GM12878 (cell line): ENCODE measurements around the gene DCAF15. TPM values are rescaled to one million over a fixed set of nuclear protein-coding genes. Genes with fewer than 3 reads are reported as not detected.

Experiments
- ATAC-seq: fragments of 200-7000 bp; cut with Tn5 transposase; 3 replicates; pipeline ENCODE4 v1.9.1; 2020; ENCODE audit warnings: mild to moderate bottlenecking, moderate library complexity
- BruUV-seq: library from RNA; stranded (reverse); fragments of 400-500 nt; replicated peaks from 2 replicates; lab custom pipeline; 2021; lab: Mats Ljungman, UMichigan
- CTCF ChIA-PET: fragments of 300-600 bp; sonication (Branson Sonifier 250); formaldehyde crosslinking; extraction: SDS; loops from one replicate; lab custom pipeline; 2021; ENCODE audit warnings: inconsistent platforms; lab: Yijun Ruan, JAX
- POLR2A ChIA-PET: fragments of 350-600 bp; formaldehyde crosslinking; extraction: SDS; loops from one replicate; lab custom pipeline; 2021; ENCODE audit warnings: inconsistent platforms; lab: Charles Lee
- RAD21 ChIA-PET: fragments of 300-600 bp; sonication (Branson Sonifier 250); formaldehyde crosslinking; loops from one replicate; lab custom pipeline; 2023; ENCODE audit warnings: antibody characterized with exemption; ENCODE audit not compliant: unreplicated experiment; lab: Charles Lee
- SMC1A ChIA-PET: fragments of 300-600 bp; sonication (Branson Sonifier 250); formaldehyde crosslinking; loops from one replicate; lab custom pipeline; 2023; ENCODE audit not compliant: unreplicated experiment, uncharacterized antibody; lab: Charles Lee
- DNase-seq: peaks from one replicate; pipeline ENCODE4 v3.0.0-alpha.2; 2011; ENCODE audit warnings: low read depth, low spot score
- FAIRE-seq: peaks from 3 replicates; lab custom pipeline; 2011; peaks lifted over from hg19 to GRCh38; lab: Jason Lieb, UNC
- H2AFZ ChIP-seq: 2 replicates; pipeline ENCODE4 v1.6.0; 2011; ENCODE audit warnings: low read depth, low read length, control low read depth; ENCODE audit not compliant: control insufficient read depth
- H3K27ac ChIP-seq: 2 replicates; pipeline ENCODE4 v1.5.1; 2011; ENCODE audit warnings: control low read depth; ENCODE audit not compliant: control insufficient read depth, insufficient read depth
- H3K27me3 ChIP-seq, 2 experiments: replicated peaks in 1 of 2; 2 replicates each; pipeline versions ENCODE4 v1.6.0 to v1.6.1; 2011; ENCODE audit warnings: low read length in 1 of 2; ENCODE audit not compliant: control insufficient read depth in 2 of 2, insufficient read depth in 2 of 2
- H3K36me3 ChIP-seq, 2 experiments: 2 replicates each; pipeline ENCODE4 v1.5.1; 2011; ENCODE audit warnings: low read length in 1 of 2; ENCODE audit not compliant: control insufficient read depth in 2 of 2, insufficient read depth in 2 of 2
- H3K4me1 ChIP-seq: 2 replicates; pipeline ENCODE4 v1.6.1; 2011; ENCODE audit warnings: mild to moderate bottlenecking, low read length, moderate library complexity, mixed read lengths; ENCODE audit not compliant: control insufficient read depth, insufficient read depth
- H3K4me2 ChIP-seq: 2 replicates; pipeline ENCODE4 v1.6.0; 2011; ENCODE audit warnings: control low read depth; ENCODE audit not compliant: control insufficient read depth, insufficient read depth
- H3K4me3 ChIP-seq: fragments of 200-600 bp; sonication (generic); 2 replicates; pipeline ENCODE4 v1.5.1; 2016
- H3K79me2 ChIP-seq: 2 replicates; pipeline ENCODE4 v1.6.0; 2011; ENCODE audit warnings: low read length; ENCODE audit not compliant: control insufficient read depth, insufficient read depth
- H3K9ac ChIP-seq: 2 replicates; pipeline ENCODE4 v1.8.0; 2011; ENCODE audit warnings: low read length, control low read depth, mixed read lengths; ENCODE audit not compliant: control insufficient read depth, insufficient read depth
- H3K9me3 ChIP-seq: replicated peaks from 3 replicates; pipeline ENCODE4 v1.5.1; 2011; ENCODE audit warnings: mild to moderate bottlenecking, low read length; ENCODE audit not compliant: control insufficient read depth, insufficient read depth
- H4K20me1 ChIP-seq: 2 replicates; pipeline ENCODE4 v1.6.0; 2011; ENCODE audit not compliant: control insufficient read depth, insufficient read depth
- ATF2 ChIP-seq: IDR thresholded peaks from 2 replicates; pipeline ENCODE4 v1.6.1; 2012; ENCODE audit warnings: low read length, inconsistent platforms
- BACH1 ChIP-seq: fragments of 450-650 bp; IDR thresholded peaks from 2 replicates; pipeline ENCODE4 v1.6.1; 2017; ENCODE audit warnings: mild to moderate bottlenecking, borderline replicate concordance
- BHLHE40 ChIP-seq, 2 experiments: fragments of 450-650 bp in 1 of 2; IDR thresholded peaks; 2 replicates each; pipeline ENCODE4 v1.6.1; 2011 to 2017; ENCODE audit warnings: low read depth in 2 of 2, borderline replicate concordance in 1 of 2, improper control_type of control experiment in 1 of 2, low read length in 1 of 2, mild to moderate bottlenecking in 1 of 2
- CBX5 ChIP-seq: sonication (generic); IDR thresholded peaks from 2 replicates; pipeline ENCODE4 v1.6.1; 2016; ENCODE audit warnings: low read depth, moderate library complexity, mild to moderate bottlenecking, inconsistent platforms
- CHD1 ChIP-seq: IDR thresholded peaks from 2 replicates; pipeline ENCODE4 v1.6.1; 2012; ENCODE audit warnings: low read depth, low read length, improper control_type of control experiment
- CHD4 ChIP-seq: fragments of 200-600 bp; sonication (generic); IDR thresholded peaks from 2 replicates; pipeline ENCODE4 v1.6.1; 2016; ENCODE audit warnings: mild to moderate bottlenecking
- EP300 ChIP-seq, 2 experiments: fragments of 150-350 bp in 1 of 2; IDR thresholded peaks; 2 replicates each; pipeline ENCODE4 v1.6.1; 2011 to 2012; ENCODE audit warnings: low read depth in 2 of 2, low read length in 2 of 2, borderline replicate concordance in 1 of 2, improper control_type of control experiment in 1 of 2, inconsistent platforms in 1 of 2; ENCODE audit not compliant: control insufficient read depth in 1 of 2
- ESRRA ChIP-seq: IDR thresholded peaks from 2 replicates; pipeline ENCODE4 v1.6.1; 2012; ENCODE audit warnings: mild to moderate bottlenecking, low read length, improper control_type of control experiment
- FOS ChIP-seq: IDR thresholded peaks from 3 replicates; pipeline ENCODE4 v1.6.1; 2011; ENCODE audit warnings: borderline replicate concordance; ENCODE audit not compliant: insufficient read length; ENCODE audit errors: extremely low read depth
- IKZF1 ChIP-seq: fragments of 450-650 bp; conservative IDR thresholded peaks from 2 replicates; pipeline ENCODE4 v1.6.1; 2017; ENCODE audit warnings: antibody characterized with exemption, mild to moderate bottlenecking
- MAX ChIP-seq: IDR thresholded peaks from 2 replicates; pipeline ENCODE4 v1.6.1; 2012; ENCODE audit warnings: low read depth, low read length, improper control_type of control experiment
- MTA3 ChIP-seq: IDR thresholded peaks from 2 replicates; pipeline ENCODE4 v1.6.1; 2012; ENCODE audit warnings: low read length, inconsistent platforms, borderline replicate concordance
- PAX8 ChIP-seq: fragments of 450-650 bp; IDR thresholded peaks from 2 replicates; pipeline ENCODE4 v1.6.1; 2017; ENCODE audit warnings: mild to moderate bottlenecking, moderate library complexity
- POLR2AphosphoS2 ChIP-seq: IDR thresholded peaks from 2 replicates; pipeline ENCODE4 v1.6.1; 2011; ENCODE audit warnings: low read depth, mild to moderate bottlenecking, low read length, improper control_type of control experiment, moderate library complexity
- TCF7 ChIP-seq: IDR thresholded peaks from 2 replicates; pipeline ENCODE4 v1.6.1; 2014; ENCODE audit warnings: antibody characterized with exemption, borderline replicate concordance
- ZNF207 ChIP-seq: fragments of 450-650 bp; IDR thresholded peaks from 2 replicates; pipeline ENCODE4 v1.6.1; 2014; ENCODE audit warnings: antibody characterized with exemption, mild to moderate bottlenecking, borderline replicate concordance
- WGBS: methylation state at CpG from one replicate; pipeline ENCODE4 v1.1.6; 2016; ENCODE audit warnings: low lambda C conversion rate; ENCODE audit not compliant: insufficient replicate concordance, insufficient coverage; ENCODE audit errors: missing lambda C conversion rate; 5-methylcytosine and 5-hydroxymethylcytosine counted together
- in situ Hi-C: fragments of 300-500 bp; cut with MboI; formaldehyde crosslinking; loops from 9 replicates; pipeline ENCODE4 v1.14.3; 2018; ENCODE audit warnings: mixed read lengths
- intact Hi-C: fragments of 100-400 bp; cut with micrococcal nuclease; formaldehyde crosslinking; loops from one replicate; pipeline ENCODE4 v1.14.2; 2022; ENCODE audit not compliant: unreplicated experiment
- polyA plus RNA-seq, 11 experiments: library from polyadenylated mRNA; depleted of rRNA in 4 of 11; unstranded in 6 of 11; stranded (reverse) in 5 of 11; fragments of >200 nt; fragmentation: Nextera tagmentation in 4 of 11; fragmentation: Illumina TruSeq in 1 of 11; extraction: Ambion mirVana in 4 of 11; extraction: Trizol in 1 of 11; gene quantifications; 1 replicate in 1 of 11; 2 replicates in 10 of 11; pipeline versions ENCODE4 v1.2.1 to v1.2.3, GENCODE V29; 2011 to 2016; ENCODE audit warnings: inconsistent platforms in 2 of 11, missing spikeins in 2 of 11, low read depth in 1 of 11
- total RNA-seq, 4 experiments: library from RNA; depleted of rRNA in 3 of 4; stranded (reverse); fragments of >200 nt in 3 of 4; fragmentation: Illumina TruSeq in 1 of 4; extraction: Trizol in 1 of 4; gene quantifications; 2 replicates each; pipeline versions ENCODE4 v1.2.1 to v1.2.3, GENCODE V29; 2013 to 2021
- TF ChIP-seq, protein P1 (sequence below): fragments of 450-650 bp; IDR thresholded peaks from 2 replicates; pipeline ENCODE4 v1.6.1; 2017; ENCODE audit warnings: mild to moderate bottlenecking, moderate library complexity
- TF ChIP-seq, protein P2 (sequence below): IDR thresholded peaks from 2 replicates; pipeline ENCODE4 v1.6.1; 2012; ENCODE audit warnings: low read depth, low read length, improper control_type of control experiment
- TF ChIP-seq, protein P3 (sequence below): IDR thresholded peaks from 2 replicates; pipeline ENCODE4 v1.6.1; 2011; ENCODE audit warnings: low read depth, mild to moderate bottlenecking, low read length, moderate library complexity, borderline replicate concordance; ENCODE audit errors: extremely low read depth

DCAF15 gene
- total and polyA plus RNA-seq, 10 of the 15 experiments (the other 5 are each of a cell fraction or from before 2014, with no cell fraction given): 0.16 to 63.4 (median 26.6) TPM

- no peaks in the 10 kb centered on the region for H3K9me3 ChIP-seq
- DNase-seq: no peak
- no peaks in the 10 kb centered on the region for H3K79me2 ChIP-seq
- no peaks in the 10 kb centered on the region for H3K27me3 ChIP-seq
- SMC1A ChIA-PET: no interaction called here
- RAD21 ChIA-PET: no interaction called here
- CTCF ChIA-PET: no interaction called here
- intact Hi-C loops: no loop called here
- H3K36me3 ChIP-seq: peaks cover 0 to 14% of the 10 kb centered on the region in 2 experiments; a peak in 3 of 4 replicates
- no peak overlapping the region for H2AFZ ChIP-seq
- H4K20me1 ChIP-seq: no peaks in the 10 kb centered on the region
- no peak overlapping the region for H3K9ac ChIP-seq
- no peak for FAIRE-seq
- no peak overlapping the region for H3K4me3 ChIP-seq
- no peaks in the 10 kb centered on the region for H3K4me1 ChIP-seq
- POLR2A ChIA-PET: no interaction called here
- ATAC-seq: no peak
- WGBS: 88% methylated on average over 5 of the region's 5 CpGs
- BruUV-seq: no TSS peak
- in situ Hi-C loops: no loop called here
- H3K27ac ChIP-seq: no peak overlapping the region
- H3K4me2 ChIP-seq: no peak overlapping the region
- no peak for TF ChIP-seq BACH1
- no peak for TF ChIP-seq ZNF207
- TF ChIP-seq CHD1: no peak
- no peak for TF ChIP-seq TCF7
- TF ChIP-seq BHLHE40 (IDR thresholded peaks at IDR 0.05; ENCODE audit: borderline replicate concordance in 1 of 2, low read depth in 2 of 2, low read length in 1 of 2): no peak
- TF ChIP-seq MAX: no peak
- no peak for TF ChIP-seq POLR2AphosphoS2
- no peak for TF ChIP-seq CBX5
- no peak for TF ChIP-seq ATF2
- no peak for TF ChIP-seq CHD4
- TF ChIP-seq, protein P1, sequence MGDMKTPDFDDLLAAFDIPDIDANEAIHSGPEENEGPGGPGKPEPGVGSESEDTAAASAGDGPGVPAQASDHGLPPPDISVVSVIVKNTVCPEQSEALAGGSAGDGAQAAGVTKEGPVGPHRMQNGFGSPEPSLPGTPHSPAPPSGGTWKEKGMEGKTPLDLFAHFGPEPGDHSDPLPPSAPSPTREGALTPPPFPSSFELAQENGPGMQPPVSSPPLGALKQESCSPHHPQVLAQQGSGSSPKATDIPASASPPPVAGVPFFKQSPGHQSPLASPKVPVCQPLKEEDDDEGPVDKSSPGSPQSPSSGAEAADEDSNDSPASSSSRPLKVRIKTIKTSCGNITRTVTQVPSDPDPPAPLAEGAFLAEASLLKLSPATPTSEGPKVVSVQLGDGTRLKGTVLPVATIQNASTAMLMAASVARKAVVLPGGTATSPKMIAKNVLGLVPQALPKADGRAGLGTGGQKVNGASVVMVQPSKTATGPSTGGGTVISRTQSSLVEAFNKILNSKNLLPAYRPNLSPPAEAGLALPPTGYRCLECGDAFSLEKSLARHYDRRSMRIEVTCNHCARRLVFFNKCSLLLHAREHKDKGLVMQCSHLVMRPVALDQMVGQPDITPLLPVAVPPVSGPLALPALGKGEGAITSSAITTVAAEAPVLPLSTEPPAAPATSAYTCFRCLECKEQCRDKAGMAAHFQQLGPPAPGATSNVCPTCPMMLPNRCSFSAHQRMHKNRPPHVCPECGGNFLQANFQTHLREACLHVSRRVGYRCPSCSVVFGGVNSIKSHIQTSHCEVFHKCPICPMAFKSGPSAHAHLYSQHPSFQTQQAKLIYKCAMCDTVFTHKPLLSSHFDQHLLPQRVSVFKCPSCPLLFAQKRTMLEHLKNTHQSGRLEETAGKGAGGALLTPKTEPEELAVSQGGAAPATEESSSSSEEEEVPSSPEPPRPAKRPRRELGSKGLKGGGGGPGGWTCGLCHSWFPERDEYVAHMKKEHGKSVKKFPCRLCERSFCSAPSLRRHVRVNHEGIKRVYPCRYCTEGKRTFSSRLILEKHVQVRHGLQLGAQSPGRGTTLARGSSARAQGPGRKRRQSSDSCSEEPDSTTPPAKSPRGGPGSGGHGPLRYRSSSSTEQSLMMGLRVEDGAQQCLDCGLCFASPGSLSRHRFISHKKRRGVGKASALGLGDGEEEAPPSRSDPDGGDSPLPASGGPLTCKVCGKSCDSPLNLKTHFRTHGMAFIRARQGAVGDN: no peak
- no peak for TF ChIP-seq PAX8
- TF ChIP-seq FOS: no peak
- no peak for TF ChIP-seq ESRRA
- no peak for TF ChIP-seq EP300 (IDR thresholded peaks at IDR 0.05; ENCODE audit: borderline replicate concordance in 1 of 2, control insufficient read depth in 1 of 2, low read depth in 2 of 2, low read length in 2 of 2)
- TF ChIP-seq, protein P2, sequence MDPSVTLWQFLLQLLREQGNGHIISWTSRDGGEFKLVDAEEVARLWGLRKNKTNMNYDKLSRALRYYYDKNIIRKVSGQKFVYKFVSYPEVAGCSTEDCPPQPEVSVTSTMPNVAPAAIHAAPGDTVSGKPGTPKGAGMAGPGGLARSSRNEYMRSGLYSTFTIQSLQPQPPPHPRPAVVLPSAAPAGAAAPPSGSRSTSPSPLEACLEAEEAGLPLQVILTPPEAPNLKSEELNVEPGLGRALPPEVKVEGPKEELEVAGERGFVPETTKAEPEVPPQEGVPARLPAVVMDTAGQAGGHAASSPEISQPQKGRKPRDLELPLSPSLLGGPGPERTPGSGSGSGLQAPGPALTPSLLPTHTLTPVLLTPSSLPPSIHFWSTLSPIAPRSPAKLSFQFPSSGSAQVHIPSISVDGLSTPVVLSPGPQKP: no peak
- no peak for TF ChIP-seq MTA3
- TF ChIP-seq, protein P3, sequence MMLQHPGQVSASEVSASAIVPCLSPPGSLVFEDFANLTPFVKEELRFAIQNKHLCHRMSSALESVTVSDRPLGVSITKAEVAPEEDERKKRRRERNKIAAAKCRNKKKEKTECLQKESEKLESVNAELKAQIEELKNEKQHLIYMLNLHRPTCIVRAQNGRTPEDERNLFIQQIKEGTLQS: no peak
- no peak for TF ChIP-seq IKZF1
These were observed 12.5 kb downstream of the DCAF15 start for GRCh38 chr19:13964776-13965175.
